Measurements from ENCODE around the gene HDGF.

HDGF gene

GRCh38 chr1:156751451-156751756, at the start of gene HDGF:
HDGF (minus strand) TSS chr1:156751675; CDS start chr1:156751429, 246 bp downstream.
- no peak for DNase-seq

- DNase-seq, result peak; percentile 62 to 66 (median 65)
These were observed 45.9 kb upstream of the HDGF start for GRCh38 chr1:156797212-156797871.

DNA sequence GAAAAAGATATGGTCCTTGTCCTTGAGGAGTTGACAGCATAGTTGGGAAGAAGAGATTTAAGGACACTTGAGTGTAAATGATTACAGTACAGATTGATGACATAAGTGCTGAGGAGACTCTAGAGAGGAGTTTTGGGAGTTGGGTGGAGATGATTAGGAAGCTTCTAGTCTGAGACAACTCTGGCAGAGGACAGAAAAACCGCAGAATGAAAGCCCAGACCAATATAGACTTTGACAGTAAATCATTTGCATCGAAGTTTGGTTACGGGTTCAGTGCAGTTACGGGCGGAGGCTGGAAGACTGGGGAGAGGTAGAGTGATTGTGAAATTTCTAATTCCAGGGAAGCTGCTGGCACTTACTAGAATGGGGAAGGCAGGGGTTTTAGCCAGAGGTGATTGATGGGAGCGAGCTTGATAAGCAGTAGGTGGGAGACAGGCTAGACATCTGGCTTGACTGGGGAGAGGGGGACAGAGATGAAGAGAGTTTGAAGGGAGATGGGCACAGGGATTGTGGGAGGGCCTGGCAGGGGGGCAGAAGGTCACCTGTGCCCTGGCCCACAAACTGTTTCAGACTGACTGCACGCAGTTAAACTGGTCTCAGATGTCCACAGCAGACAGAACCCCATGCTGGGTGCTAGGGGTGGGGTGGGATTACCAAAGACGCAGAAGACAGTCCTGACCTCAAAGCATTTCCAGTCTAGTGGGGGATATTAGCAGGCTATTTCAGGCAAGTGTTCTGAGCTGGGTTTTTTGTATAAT, 45.0 kb upstream of the HDGF start:
- DNase-seq, result no peak

DNA sequence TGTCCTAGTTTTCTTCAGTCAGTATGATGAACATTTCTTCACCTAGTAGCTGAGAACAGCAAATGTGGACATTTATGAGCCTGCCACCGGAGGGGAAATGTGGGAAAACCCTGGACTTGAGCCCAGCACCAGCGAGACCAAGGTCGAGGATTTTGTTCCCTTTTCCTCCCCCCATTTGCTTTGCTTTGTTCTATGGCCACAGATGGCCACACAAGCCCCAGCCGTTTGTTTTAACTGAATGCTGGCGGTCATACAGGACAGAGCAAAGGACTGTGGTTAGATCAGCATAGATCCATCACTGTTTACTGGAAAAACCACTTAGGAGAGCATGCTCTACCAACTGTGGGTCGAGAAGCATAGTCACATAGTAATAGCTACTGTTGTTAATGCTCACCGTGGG, 44.3 kb upstream of the HDGF start:
- DNase-seq, result no peak

DNA sequence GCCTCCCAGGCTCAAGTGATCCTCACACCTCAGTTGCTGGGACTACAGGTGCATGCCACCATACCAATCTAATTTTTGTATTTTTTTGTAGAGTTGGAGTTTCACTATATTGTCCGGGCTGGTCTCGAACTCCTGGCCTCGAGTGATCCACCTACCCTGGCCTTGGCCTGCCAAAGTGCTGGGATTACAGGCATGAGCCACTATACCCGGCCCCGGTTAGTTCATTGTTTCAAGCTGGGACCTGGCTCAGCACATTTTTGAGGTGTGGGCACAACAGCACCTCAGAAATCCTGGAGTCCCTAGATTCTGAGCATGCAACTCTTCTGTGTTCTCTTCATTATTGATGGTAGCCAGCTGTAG, 43.9 kb upstream of the HDGF start:
- no peak for DNase-seq

- no peak for DNase-seq
These were observed 43.3 kb upstream of the HDGF start for GRCh38 chr1:156794506-156795373.

DNA sequence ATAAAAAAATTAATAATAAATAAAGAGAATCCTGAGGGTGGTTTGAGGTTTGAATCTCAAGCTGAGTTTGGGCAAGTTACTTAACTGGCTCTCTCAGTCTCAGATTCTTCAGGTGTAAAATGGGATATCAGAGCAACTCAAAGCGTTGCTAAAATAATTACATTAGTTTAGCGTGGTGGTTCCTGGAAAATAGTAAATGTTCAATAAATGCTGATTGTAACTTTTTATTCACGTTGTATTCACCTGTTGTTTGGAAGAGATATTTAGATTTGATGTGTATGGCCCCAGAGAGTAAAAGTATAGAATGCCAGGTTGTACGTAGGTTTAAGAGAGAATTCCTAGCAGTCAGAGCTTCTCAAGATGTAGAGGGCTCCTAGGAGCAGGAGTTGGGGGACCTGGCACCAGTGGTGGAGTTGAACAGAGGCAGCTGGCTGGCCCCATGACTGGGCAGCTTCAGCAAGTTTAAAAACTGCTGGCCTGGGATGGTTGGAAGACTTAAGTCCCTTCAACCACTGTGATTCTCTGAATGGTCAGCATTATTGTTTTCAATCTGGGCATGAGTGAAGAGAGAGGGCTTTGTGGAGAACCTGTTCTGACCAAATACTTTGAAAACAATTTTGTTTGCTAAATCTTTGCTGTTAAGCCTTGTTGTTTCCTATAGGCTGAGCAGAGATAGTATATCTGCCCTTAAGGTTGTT, 38.3 kb upstream of the HDGF start:
- no peak for DNase-seq

- DNase-seq, result no peak
These were observed 36.7 kb upstream of the HDGF start for GRCh38 chr1:156788136-156788535.

DNA sequence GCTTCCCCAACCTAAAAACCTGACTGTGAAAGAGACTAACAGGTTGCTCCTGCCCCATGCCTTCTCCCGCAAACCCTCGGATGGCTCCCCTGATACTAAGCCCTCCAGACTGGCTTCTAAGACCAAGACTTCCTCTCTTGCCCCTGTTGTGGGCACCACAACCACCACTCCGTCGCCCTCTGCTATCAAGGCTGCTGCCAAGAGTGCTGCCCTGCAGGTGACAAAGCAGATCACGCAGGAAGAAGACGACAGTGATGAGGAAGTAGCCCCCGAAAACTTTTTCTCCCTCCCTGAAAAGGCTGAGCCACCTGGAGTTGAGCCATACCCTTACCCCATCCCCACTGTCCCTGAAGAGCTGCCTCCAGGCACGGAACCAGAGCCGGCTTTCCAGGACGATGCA, 35.2 kb upstream of the HDGF start:
- DNase-seq, result no peak

GRCh38 chr1:156785458-156785857, 34.0 kb upstream of the HDGF start:
- DNase-seq, result no peak

GRCh38 chr1:156781585-156782186, 30.2 kb upstream of the HDGF start:
- DNase-seq, result peak; percentile 51 to 78 (median 53)

- DNase-seq, result no peak
These were observed 26.1 kb upstream of the HDGF start for GRCh38 chr1:156777573-156777972.

DNA sequence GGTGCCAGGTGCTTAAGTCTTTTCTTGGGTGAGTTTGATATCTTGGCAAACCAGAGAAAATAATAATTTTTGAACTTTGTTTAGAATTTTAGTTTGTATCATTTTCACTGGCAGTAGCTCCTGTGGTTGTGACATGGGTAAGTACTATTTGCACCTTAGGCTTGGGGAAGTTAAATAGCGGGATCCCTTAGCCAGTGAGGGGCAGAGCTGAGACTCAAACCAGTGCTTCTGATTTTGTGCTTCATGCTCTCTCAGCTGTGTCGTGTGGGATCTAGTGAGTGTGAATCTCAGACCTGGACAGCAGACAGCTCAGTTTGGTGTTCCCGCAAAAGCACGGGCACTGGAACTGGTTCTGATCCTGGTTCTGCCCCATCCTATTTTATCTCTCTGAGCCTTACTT, 25.5 kb upstream of the HDGF start:
- DNase-seq, result no peak

DNA sequence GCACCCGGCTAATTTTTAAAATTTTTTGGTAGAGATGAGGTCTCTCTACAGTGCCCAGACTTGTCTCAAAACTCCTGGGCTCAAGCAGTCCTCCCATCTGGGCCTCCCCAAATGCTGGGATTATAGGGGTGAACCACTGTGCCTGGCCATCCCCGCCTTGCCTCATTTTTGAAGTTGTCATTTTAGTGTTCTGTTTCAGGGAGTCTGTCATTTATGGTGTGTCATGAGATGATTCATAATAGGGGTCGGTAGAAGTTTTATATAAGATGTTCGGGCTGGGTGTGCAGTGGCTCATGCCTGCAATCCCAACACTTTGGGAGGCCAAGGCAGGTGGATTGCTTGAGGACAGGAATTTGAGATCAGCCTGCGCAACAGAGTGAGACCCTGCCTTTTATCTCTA, 24.3 kb upstream of the HDGF start:
- peak in 1 of 3 donors; percentile 37 for DNase-seq

DNA sequence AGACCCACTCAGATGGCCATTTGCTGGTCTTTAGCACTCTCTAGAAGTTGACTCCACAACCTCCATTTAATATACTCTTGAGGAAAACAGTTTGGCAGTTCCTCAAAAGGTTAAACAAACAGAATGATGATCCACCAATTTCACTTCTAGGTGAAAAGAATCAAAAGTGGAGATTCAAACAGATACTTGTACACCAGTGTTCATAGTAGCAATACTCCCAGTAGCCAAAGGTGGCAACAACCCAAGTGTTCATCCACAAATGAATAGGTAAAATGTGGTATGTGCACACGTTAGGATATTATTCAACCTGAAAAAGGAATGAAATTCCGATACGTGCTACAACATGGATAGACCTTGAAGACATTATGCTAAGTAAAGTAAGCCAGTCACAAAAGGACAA, 22.1 kb upstream of the HDGF start:
- DNase-seq, result no peak

DNA sequence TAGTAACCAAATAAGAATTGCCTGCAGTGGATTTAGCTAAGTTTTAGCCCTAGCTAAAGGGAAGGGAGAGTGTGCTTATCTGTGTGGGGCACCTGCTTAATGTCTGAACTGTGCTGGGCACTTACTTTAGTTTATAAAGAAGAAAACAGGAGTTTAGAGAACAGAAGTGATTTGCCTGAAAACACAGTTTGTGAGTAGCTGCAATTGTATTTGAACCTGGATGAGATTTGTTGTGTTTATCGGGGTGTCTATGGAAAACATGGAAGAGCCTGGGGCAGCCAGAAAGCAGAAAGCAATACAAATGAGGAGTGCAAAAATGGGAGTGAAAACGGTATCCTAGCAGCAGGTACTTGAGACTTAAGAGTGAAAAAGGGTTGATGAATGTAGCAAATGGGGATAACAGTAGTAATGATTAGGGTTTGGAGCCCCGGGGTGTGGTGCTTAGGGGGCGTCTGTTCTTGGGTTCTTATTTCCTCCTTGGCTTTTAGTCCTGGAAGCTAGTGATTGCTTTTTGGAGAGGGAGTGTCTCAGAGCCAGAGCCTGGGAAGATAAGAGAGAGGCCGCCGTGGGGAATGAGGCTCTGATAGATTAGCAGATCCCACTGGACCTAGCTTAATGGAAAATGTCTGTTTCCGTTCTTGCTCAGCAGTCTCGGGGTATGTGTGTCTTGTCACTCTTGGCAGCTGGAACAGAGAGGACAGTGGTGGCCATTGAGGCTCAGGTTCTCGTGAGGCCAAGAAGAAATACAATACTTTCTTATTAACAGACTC, 21.4 kb upstream of the HDGF start:
- DNase-seq, result no peak

DNA sequence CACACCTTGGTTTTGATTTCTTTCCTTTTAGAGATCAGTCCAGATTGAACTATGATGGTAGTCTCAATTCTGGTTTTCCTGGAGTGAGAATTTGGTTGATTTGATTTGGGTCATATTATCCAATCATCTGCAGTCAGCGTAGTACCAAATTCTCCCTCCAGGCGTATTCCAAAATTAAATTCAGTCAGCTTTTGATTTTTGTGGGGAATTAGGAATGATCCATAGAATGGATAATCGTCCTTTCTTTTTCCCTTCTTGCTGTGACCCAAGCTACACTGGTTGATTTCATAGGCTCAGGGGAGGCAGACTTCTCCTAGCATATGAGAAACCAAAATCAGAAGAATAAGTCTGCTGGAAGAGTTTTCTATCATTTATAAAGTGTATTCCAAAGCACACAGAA, 20.7 kb upstream of the HDGF start:
- DNase-seq, result no peak

- no peak for DNase-seq
These were observed 17.3 kb upstream of the HDGF start for GRCh38 chr1:156768610-156769295.

DNA sequence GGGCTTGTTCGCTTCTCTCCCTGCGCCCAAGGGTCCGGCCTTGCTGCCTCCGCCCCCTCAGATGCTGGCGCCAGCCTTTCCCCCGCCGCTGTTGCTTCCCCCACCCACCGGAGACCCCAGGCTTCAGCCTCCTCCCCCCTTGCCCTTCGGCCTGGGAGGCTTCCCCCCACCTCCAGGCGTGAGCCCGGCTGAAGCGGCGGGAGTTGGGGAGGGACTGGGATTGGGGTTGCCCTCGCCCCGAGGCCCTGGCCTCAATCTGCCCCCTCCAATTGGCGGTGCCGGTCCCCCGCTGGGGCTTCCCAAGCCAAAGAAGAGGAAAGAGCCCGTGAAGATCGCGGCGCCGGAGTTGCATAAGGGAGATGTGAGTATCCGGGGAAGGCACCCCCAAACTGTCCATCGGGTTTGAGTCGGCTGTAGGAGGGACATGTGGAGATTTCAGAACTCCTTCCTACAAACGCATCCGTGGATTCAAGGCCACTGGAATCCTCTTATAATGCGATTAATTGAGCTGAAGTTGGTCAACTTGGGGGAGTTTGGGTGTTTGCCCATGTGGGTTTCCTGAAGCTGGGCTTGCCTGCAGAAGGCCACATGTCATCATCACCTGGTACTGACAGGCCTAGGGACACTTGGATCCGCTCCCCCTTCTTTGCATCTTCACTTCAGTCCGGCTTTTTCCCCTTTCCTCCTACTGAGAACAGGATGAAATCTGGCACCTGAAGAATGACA, 16.6 kb upstream of the HDGF start:
- peak; percentile 86 to 95 (median 89) for DNase-seq

GRCh38 chr1:156767101-156767878, 15.8 kb upstream of the HDGF start, which contains the start of gene PRCC:
PRCC (plus strand) TSS chr1:156767535; CDS start chr1:156767772, 237 bp downstream.
- DNase-seq, result peak; percentile 97 to 99 (median 98)
